ENCODE measurements around the gene EME1. TPM values are rescaled to one million over a fixed set of nuclear protein-coding genes. Genes with fewer than 3 reads are reported as not detected.

EME1 gene
- total RNA-seq, 1 experiment from 2014 or later: 21.6 TPM

Other genes with a start within 250 kb of the EME1 start
- gene SAMD14, start 243.1 kb upstream of the EME1 start, total RNA-seq (2014; rRNA removed; shearing (Covaris generic)): 7.5 and 8.4 TPM in 2 replicates
- gene PPP1R9B, start 222.6 kb upstream of the EME1 start, total RNA-seq (2014; rRNA removed; shearing (Covaris generic)): 49.7 and 59.6 TPM in 2 replicates
- 19.0 and 49.0 TPM in 2 replicates for gene SGCA, start 207.2 kb upstream of the EME1 start, total RNA-seq (2014; rRNA removed; shearing (Covaris generic))
- gene COL1A1, start 171.6 kb upstream of the EME1 start, total RNA-seq (2014; rRNA removed; shearing (Covaris generic)): 72.4 and 86.8 TPM in 2 replicates
- gene TMEM92, start 98.8 kb upstream of the EME1 start, total RNA-seq (2014; rRNA removed; shearing (Covaris generic)): 1.2 and 4.2 TPM in 2 replicates
- gene XYLT2, start 27.1 kb upstream of the EME1 start, total RNA-seq (2014; rRNA removed; shearing (Covaris generic)): 31.5 and 33.5 TPM in 2 replicates
- gene MRPL27, start within 50 bp of the EME1 start, total RNA-seq (2014; rRNA removed; shearing (Covaris generic)): 69.9 and 84.5 TPM in 2 replicates
- 150 and 182 TPM in 2 replicates for gene LRRC59, start 24.3 kb downstream of the EME1 start, total RNA-seq (2014; rRNA removed; shearing (Covaris generic))
- gene ACSF2, start 53.0 kb downstream of the EME1 start, total RNA-seq (2014; rRNA removed; shearing (Covaris generic)): 58.8 and 69.4 TPM in 2 replicates
- not detected in 2 replicates for gene CHAD, start 95.7 kb downstream of the EME1 start, total RNA-seq (2014; rRNA removed; shearing (Covaris generic))
- gene RSAD1, start 105.6 kb downstream of the EME1 start, total RNA-seq (2014; rRNA removed; shearing (Covaris generic)): 31.9 and 34.5 TPM in 2 replicates
- gene MYCBPAP, start 135.2 kb downstream of the EME1 start, total RNA-seq (2014; rRNA removed; shearing (Covaris generic)): 0.58 and 1.7 TPM in 2 replicates
- 2.3 and 2.8 TPM in 2 replicates for gene EPN3, start 159.5 kb downstream of the EME1 start, total RNA-seq (2014; rRNA removed; shearing (Covaris generic))
- gene SPATA20, start 173.9 kb downstream of the EME1 start, total RNA-seq (2014; rRNA removed; shearing (Covaris generic)): 39.4 and 59.1 TPM in 2 replicates
- 5.1 and 13.0 TPM in 2 replicates for gene CACNA1G, start 187.5 kb downstream of the EME1 start, total RNA-seq (2014; rRNA removed; shearing (Covaris generic))